Stimulated activated CD4-positive, alpha-beta T cell treated with anti-CD3 and anti-CD28 coated beads, Interleukin-1b, Interleukin-23, amount 100 ng/mL, for 1 hour (primary cell): ENCODE measurements around the gene PPP1R15B.

Experiments
- DNase-seq, 2 donors: peaks; one replicate each; pipeline ENCODE4 v3.0.0-alpha.2; 2020; ENCODE audit warnings: low read depth in 2 of 2

PPP1R15B gene

DNA sequence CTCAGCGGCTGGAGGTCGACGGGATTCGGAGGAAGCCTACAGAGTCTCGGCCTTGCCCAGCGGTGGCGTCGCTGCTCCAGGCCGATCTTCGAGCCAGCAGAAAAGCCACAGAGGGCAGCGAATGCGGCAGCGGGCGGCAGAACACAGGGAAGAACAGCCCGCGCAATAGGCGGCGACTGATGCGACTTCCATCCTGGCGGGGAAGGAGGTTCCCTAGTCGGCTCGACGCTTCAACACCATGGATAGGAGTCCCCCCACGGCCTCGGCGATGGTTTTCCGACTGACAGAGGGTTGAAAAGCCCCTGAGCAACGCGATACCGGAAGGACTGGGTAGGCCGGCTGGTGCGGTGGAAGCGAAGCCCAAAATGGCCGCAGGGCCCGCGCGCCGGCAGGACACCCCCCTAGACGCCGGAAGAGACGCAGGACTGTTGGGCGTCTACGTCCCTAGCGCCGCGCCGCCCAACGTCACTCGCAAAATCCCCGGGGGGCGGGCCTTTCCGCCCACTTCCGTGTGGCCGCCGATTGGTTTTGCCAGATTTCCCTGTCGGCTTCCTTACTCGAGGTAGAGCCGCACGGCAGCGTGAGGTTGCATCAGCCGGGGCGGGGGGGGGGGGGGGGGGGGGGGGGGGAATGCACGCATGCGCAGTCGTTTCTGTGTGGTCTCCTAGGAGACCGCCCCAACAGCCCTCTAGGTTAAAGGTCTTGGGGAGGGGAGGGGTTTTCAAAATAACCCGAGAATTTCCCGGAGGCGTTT is at the start of gene PPP1R15B:
TSS of gene PPP1R15B (minus strand) at position 367 of the 754 bp plus-strand sequence. CDS start 406 bp downstream, outside the sequence.
- peak; percentile 92 to 94 for DNase-seq

DNA sequence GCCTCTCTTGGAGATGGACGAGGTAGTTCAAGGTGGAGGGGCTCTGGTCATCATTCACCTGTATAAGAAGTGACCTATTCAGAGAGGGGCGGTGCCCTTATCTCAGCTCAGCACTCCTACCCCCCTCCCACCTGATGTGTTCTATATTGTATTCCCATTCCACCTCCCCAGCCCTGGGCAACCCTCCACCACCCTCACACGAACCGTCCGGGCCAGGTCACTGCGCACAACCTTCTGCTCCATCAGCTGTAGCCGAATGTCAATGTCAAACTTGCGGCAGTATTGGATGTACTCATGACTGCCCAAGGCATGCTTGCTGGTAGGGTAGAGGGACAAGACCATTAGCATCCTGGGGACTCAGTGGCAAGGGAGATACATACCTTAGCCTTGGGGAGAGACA is 48.7 kb upstream of the PPP1R15B start:
- DNase-seq = no peak

DNA sequence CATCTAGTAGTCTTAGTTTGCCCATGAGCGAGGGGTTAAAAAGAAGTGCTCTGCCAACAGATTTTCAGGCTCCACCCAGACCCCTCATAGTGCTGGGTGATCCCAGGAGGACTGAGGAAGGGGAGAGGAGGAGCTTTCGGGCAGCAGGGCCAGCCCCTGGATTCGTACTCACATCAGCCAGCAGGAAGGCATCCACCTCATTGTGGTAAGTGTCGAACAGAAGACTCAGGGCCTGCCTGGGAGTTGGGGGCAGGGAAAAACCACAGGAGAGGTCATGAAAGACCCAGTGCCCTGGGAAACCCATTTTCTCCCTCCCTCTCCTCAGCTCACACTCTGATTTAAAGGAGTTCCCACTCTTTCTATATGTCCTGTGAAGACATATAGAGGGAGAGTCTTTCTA is 48.1 kb upstream of the PPP1R15B start:
- no peak for DNase-seq

DNA sequence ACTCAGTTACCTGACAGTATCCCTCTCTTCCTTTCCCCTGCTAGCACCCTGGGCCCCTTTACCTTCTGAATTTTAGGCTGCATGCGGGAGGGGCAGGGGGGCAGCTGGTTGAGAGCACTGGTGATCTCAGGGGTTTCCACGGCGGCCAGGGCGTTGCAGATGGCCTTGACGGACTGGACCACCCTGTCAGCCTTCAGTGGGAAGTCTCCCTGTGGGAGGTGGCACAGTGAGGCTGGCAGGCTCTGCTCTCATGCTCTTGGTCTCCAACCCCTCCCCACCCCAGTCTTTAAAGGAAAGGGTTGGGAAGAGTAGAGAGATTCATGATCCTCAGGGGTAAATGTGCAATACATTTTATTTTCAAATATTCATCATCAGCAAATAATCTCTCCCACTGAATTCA is 46.0 kb upstream of the PPP1R15B start:
- DNase-seq = no peak

DNA sequence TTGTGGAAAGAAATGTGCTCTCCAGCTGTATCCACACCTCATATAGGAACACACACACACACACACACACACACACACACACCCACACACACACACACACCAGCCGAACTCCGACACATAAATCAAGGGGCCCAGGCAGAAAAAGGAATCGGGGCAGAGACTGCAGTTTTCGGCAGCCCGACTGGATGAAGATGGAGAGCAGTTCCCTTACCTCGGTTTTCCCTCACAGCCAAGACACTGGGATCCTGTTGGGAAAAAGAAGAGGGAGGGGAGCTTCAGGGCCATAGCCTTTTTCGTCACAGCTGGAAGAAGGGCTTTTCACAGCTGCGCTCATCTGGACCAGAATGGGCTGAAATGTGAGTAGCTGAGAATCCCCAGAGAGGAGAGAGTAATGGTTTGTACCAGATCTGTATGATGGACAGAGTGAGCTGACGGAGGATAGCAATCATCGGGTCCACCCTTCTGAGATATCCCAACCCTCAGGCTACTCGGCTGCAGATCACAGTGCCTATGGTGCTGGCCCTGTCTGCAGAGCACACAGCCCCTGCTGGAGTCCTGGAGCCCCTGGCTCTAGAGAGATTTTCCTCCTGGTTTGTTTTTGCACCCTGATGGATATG is 45.3 kb upstream of the PPP1R15B start:
- no peak for DNase-seq

DNA sequence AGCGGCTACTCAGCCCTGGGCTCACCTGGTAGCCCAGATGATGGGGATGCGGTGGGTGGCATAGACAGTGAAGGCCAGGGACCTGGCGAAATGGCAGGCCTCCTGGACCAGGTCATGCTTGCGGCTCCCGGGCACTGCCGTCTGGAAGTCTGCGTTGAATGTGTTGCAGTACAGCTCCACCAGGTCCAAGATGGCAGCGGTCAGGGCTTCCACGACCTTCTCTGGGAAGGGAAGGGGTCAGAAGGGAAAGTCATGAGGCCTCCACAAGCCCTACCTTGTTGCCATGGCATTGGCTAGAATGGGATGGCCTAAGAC is 44.2 kb upstream of the PPP1R15B start:
- DNase-seq = no peak

DNA sequence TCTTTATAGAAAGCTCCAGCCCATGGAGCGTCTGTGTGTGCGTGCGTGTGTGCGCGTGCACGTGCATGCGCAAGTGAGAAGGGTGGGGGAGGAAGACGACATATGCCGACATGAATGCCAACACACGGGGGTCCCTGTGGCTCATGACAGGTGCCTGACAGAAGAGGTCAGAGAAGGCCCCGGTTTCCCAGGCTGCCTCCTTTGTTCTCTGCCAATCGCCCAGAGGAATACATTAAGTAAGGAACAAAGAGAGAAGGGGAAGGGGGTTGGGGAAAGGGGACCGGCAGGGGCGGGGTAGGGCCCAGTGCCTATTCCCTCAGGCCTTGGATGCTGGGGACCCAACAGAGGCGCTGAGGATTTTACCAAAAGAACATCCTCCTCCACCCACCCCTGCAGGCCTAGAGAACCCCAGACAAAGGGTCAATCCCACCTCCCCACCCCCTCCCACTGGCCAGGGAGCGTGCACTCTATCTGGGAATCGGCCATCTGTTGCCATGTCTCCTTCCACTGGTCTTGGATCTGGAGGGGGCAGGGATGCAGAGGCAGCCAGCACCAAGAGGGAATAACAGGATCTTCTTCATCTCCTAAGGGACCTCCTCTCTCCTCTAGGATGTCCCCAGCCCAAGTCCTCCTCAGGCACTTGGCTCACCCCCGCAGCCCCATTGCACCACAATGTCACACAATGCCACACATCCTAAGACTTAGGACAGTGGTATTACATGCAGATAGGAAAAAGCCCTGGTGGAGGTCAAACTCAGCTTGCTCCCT is 43.6 kb upstream of the PPP1R15B start:
- DNase-seq = no peak

DNA sequence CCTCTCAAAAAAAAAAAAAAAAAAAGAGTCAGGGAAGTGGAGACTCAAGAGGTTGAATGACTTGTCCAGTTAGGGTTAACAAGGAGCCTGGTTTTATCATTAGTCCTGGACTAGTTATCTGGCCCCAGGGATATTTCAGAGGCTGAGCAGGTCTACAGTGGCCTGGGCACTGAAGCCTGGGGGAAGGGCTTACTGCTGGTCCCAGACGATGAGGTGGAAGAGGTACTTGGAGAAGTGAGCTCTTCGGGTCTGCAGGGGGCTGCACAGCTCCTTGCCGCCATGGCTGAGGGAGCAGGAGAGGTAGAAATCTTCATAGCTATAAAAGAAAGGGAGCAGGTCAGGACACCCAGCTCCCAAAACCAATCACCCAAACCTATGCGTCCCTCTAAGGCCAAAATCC is 42.9 kb upstream of the PPP1R15B start:
- no peak for DNase-seq

DNA sequence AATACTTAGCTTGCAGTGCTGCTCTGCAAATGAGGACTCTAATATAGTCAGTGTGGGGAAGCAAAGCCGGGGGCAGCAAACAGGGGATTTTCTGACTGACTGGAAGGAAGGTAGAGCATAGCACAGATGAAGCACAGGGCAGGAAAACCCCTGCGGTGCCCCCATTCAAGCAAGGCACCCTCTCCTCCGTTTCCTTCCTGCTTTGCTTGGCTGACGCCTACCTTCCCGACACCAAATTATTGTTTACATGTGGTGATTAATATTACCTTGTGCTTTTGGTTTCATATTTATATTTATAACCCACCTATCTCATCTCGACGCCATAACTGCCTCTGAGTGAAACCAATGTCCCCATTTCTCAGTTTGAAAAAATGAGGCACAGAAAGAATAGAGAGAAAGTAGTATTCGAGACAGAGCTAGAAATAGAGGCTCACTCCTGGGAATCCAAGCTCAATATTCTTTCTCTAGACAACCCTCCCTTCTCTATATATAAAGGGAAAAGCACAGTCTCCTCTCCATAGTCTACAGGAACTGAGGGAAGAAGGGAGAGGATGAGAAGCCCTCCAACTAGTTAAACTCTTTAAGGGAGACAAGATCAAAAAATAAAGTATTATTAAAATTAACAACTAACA is 41.6 kb upstream of the PPP1R15B start:
- DNase-seq = peak; percentile 23 to 58

DNA sequence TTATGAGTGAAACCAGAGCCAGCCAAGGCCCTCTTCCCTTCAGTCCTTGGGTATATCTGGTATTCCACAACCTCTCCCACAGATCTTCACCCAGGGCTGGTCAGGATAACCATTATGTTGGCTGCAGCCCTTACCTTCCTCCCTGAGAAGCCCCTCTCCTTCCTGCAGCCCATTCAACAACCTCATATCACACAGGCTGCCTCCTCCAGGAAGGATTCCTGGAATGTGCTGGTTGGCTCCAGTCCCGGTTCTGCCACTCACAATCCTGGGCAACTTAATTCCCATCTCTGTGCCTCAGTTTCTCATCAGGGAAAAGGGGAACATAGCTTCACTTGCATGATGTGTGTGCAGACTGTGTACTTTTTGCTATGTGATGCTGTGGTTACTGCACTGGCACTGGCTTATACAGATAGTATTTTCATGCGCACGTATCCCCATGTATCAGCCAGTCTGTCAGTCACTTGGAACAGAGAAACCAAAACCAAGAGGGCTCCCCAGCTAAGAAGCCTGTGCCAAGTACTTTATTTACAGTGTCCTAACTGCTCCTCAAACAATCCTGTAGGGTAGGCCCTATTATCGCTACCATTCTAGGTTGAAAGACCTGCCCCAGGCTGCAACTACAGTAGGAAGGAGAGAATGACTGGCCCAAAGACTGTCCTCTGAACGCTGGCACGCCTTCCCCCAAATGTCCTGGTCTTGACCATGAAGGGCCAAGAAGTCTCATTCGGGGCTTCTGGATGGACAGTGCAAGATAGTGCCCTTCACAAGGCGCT is 39.9 kb upstream of the PPP1R15B start:
- no peak for DNase-seq

DNA sequence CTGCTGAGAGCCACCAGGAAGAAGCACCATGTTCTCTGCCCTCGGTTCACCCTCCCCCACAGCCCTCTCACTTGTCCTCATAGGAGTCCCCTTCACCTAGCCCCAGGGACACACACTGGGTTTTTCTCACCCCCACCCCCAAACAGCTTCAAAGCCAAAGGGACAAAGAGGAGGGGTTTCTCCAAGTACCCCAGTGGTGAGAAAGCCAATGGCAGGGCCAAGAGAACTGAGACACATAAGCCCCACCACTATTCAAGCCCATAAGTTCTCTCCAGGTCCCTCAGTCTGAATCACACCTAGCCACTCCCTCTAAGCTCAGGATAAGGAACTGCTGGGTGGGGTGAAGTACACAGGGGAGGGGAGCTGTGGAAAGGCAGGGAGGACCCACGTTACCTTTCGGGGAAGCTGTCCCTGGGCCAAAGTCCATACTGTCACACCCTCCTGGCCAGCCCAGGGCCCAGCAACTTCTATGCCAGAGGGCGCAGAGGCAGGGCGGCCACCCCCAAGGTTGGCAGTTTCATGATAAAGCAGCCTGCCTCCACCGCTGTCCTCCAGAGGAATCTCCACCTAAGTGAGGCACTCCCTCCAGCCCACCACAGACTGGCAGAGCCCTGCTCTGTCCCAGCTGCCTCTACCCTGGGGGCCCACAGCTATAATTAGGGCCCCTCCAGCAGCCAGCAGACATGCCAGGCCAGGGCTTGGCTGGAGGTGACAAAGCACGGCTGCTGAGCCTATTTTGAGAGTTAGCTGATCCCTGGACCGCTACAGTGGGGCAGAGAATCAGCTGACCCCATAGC is 39.0 kb upstream of the PPP1R15B start:
- no peak for DNase-seq

DNA sequence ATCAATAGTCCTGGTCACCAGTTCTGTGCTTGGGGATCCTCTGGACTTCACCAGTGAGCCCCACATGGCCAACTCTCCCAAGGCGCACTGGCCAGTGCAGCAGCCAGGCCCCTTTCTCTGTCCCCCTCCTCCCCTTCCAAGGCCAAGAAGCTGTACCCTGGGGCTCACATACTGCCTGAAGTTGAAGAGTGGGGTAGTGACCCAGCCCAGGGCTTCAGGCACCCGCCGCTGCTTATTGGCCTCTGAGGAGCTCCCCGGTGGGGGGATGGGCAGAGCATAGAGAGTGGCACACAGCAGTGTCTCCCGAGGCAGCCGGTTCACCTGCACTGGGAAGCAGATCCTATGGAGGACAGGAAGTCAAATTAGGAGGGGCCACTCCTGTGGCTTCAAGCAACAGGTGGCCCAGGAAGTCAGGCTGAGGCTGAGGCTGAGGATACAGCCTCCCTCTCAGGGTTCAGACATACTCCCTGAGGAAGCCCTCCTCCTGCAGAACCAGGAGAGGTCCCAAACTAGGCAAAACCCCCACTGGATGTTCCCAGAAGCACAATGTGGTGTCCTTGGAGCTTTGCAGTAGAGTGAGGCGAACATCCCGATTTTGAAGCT is 38.2 kb upstream of the PPP1R15B start:
- no peak for DNase-seq

DNA sequence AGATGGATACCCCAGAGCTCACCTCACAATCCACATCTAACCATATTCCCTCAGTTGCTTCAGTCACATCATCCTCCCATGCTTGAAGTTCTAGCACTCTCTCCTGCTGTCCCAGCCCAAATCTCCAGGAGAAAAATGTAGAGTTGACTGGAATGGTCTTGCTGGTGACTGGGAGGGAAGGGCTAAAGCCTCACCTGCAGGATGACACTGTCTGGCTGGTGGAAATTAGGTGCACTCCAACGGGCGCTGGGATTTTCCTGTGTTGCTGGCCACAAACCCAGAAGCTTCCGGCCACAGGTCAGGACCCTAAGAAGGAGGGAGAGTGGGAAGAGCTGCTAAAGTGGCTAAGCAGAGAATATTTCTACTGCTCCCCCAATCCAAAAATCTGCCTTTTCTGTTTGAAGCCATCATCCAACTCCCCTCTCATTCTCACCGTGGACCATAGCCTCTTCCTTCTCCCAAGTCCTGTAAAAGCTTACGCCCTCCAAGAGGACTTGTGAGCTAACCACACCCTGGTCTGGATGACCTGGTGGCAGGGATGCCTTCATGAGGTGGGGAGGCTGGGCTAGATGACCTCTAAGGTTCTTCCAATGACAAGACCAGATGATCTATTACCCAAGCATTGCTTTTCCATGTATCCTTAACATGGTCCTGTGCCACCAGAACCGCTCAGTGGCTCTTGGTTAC is 37.5 kb upstream of the PPP1R15B start:
- DNase-seq = no peak

DNA sequence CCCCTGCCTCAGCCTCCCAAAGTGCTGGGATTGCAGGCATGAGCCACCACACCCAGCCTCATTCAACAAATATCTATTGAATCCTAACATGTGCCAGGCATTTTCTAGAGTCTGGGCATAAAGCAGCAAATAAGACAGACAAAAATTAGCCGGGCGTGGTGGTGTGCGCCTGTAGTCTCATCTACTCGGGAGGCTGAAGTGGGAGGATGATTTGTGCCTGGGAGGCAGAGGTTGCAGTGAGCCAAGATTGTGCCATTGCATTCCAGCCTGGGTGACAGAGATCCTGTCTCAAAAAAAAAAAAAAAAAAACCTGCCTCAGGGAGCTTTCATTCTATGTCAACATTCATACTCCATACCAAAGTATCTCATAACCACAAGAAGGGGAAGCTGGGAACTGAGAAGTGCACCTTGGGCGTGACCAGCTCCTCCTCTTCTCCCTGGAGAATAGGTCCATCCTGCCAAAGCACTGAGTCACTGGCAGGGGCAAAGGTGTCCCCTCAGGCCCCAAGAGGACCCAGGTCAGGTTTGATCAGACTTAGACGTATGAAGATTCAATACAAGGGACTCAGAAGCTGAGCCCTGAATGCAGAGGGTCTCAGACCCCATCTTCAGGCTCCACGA is 36.8 kb upstream of the PPP1R15B start:
- no peak for DNase-seq

DNA sequence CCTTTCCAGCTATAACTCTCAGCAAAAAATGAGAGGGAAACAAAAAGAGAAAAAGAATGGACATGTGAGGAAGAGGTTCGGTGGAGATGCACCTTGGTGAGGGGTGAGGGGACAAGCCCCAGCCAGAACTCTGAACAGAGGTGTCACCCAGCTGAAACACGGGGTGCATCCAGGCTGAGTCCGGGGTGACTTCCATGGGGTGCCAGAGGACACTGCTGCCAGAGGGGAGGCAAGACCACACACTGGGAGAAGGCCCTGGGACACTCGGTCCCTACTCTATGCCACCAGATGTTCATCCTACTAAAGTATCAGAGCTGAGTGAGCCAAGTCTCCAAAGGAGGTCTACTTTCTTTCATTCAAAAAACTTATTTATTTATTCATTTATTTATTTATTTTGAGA is 36.1 kb upstream of the PPP1R15B start:
- DNase-seq = no peak

DNA sequence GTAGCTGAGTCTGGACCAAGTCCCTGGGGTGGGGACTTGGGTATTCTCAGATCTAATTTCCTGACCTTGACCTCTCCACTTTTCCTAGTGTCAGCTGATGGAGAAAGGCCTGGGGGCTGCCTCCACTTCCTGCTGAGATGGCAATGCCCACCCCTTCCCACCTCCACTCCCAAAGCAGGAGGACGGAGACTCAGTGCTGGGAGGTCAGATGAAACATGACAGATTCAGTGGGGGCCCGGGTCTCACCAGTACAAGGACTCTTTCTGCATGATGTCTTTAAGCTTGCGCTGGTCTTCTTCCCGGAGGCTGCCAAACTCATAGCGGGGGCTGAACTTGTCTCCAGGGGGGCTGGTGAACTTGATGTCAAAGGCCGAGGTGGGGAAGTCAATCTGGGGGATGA is 35.6 kb upstream of the PPP1R15B start:
- DNase-seq = no peak

DNA sequence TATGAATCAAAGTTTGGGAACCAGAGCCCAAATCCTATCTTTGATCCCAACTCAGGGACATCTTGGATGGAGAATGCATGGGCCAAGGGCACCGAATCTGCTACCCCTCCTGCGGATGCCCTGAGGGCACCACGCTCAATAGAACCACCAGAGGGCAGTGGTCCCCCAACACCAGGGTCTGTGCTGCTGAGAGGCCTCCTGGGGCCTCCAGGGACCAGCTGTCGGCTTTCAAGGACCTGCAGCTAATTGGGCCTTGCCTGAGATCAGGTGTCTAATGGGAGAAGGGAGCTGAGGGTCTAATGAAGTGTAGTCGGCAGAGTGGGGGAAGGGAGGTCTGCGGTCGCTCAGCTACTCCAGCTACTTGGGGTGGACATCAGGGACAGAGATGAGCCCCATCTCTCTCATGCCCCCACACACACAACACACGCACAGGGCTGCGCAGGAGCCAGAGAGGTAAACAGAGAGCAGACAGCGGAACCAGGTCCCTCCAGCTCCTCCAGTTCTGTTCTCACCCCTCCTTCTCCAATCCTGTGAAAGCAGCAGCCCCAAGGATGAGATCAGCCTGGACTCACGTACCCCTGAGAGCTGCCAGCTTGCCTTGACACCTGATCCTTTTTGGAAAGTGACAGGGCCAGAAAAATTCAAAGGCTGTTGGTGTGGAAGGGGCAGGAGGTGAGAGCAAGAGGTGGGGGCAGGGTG is 34.9 kb upstream of the PPP1R15B start:
- peak; percentile 54 to 67 for DNase-seq

DNA sequence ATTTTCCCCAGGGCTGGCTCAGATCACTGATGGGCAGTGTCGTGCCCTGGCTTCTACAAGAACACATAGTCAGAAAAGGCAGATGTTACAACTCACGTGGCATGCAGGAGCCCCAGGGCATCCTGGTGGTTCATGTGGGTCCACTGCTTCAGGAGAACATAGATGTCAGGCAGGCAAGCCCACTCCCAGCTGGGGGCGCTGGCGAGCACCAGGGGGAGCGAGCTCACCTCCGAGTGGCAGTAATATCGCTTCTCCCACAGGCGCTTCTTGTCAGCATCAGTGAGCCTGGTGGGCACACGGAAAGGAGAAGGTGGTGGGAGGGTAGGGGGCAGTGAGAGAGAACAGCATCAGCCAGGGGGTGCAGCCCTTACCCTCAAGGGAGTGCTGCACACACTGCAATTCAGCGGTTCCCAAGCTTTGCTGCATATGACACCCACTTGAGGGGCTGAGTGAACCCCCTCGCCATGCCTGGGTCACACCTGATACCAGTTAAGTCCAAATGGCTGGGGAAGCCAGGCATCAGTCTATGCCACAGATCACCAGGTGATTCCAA is 34.3 kb upstream of the PPP1R15B start:
- DNase-seq = no peak
